Upper lobe of right lung (tissue), 1 donor: ENCODE measurements around the gene RCBTB2. TPM values are rescaled to one million over a fixed set of nuclear protein-coding genes. Genes with fewer than 3 reads are reported as not detected.

ENCODE experiments used
- ATAC-seq: fragments of 200-7000 bp; cut with Tn5 transposase; one replicate; pipeline ENCODE4 v1.9.1; 2020; ENCODE audit warnings: mild to moderate bottlenecking, moderate library complexity
- DNase-seq: peaks from one replicate; pipeline ENCODE4 v3.0.0-alpha.2; 2020
- H3K27ac ChIP-seq: fragments of 200-600 bp; one replicate; pipeline ENCODE4 v1.8.0; 2022
- H3K27me3 ChIP-seq: fragments of 200-600 bp; one replicate; pipeline ENCODE4 v1.8.0; 2022; ENCODE audit warnings: mild to moderate bottlenecking
- H3K36me3 ChIP-seq: fragments of 200-600 bp; one replicate; pipeline ENCODE4 v1.8.0; 2022
- H3K4me1 ChIP-seq: fragments of 200-600 bp; one replicate; pipeline ENCODE4 v1.8.0; 2022
- H3K4me3 ChIP-seq: fragments of 200-600 bp; one replicate; pipeline ENCODE4 v1.8.0; 2022; ENCODE audit warnings: mild to moderate bottlenecking
- H3K9me3 ChIP-seq: fragments of 200-600 bp; one replicate; pipeline ENCODE4 v1.8.0; 2022
- CTCF ChIP-seq: fragments of 200-600 bp; IDR thresholded peaks from one replicate; pipeline ENCODE4 v1.8.0; 2022; ENCODE audit warnings: antibody characterized with exemption
- intact Hi-C: fragments of 100-400 bp; cut with DNase I; formaldehyde crosslinking; loops from one replicate; pipeline ENCODE4 v1.11.0; 2022
- total RNA-seq: library from RNA; stranded (reverse); fragmentation: NEBNext Ultra II Directional; extraction: Animal tissue kit (Norgen Biotek cat#: 25700); gene quantifications from one replicate; pipeline ENCODE4 v1.2.1, GENCODE V29; 2021
- donor health status: DM: no; HTN: yes; CAD: no; lungs with severe emphysema.

Gene RCBTB2
- total RNA-seq, 1 donor from 2014 or later: 18.4 TPM

- Histone ChIP-seq H3K27me3 (no peaks in the 10 kb centered on the region), H3K4me3 (no peak overlapping the region), H3K4me1 (peaks cover 5% of the 10 kb centered on the region), H3K36me3 (no peaks in the 10 kb centered on the region), H3K9me3 (no peaks in the 10 kb centered on the region), H3K27ac (no peak overlapping the region)
- no peak for TF ChIP-seq CTCF
- ATAC-seq: no peak
- intact Hi-C loops: no loop called here
- DNase-seq: no peak
These were observed 27.9 kb upstream of the RCBTB2 start for GRCh38 chr13:48560657-48561337.

- H3K27me3 ChIP-seq: no peaks in the 10 kb centered on the region
- ATAC-seq: no peak
- no peak for TF ChIP-seq CTCF
- H3K27ac ChIP-seq: no peak overlapping the region
- intact Hi-C loops: no loop called here
- no peak for DNase-seq
- peaks cover 5% of the 10 kb centered on the region for H3K4me1 ChIP-seq
- no peak overlapping the region for H3K4me3 ChIP-seq
- peaks cover 7% of the 10 kb centered on the region for H3K9me3 ChIP-seq
- H3K36me3 ChIP-seq: no peaks in the 10 kb centered on the region
These were observed 26.9 kb upstream of the RCBTB2 start for GRCh38 chr13:48559638-48560320.

GRCh38 chr13:48556817-48557216 is 23.9 kb upstream of the RCBTB2 start:
- TF ChIP-seq CTCF: no peak
- no peak overlapping the region for H3K4me3 ChIP-seq
- peaks cover 8% of the 10 kb centered on the region for H3K9me3 ChIP-seq
- intact Hi-C loops: no loop called here
- ATAC-seq: no peak
- no peaks in the 10 kb centered on the region for H3K4me1 ChIP-seq
- DNase-seq: no peak
- no peaks in the 10 kb centered on the region for H3K27me3 ChIP-seq
- no peak overlapping the region for H3K27ac ChIP-seq
- H3K36me3 ChIP-seq: no peaks in the 10 kb centered on the region

- Histone ChIP-seq H3K27me3 (no peaks in the 10 kb centered on the region), H3K4me1 (no peaks in the 10 kb centered on the region), H3K9me3 (peaks cover 8% of the 10 kb centered on the region), H3K27ac (no peak overlapping the region), H3K36me3 (no peaks in the 10 kb centered on the region), H3K4me3 (no peak overlapping the region)
- no peak for DNase-seq
- no peak for ATAC-seq
- intact Hi-C loops: no loop called here
- TF ChIP-seq CTCF: no peak
These were observed 22.6 kb upstream of the RCBTB2 start for GRCh38 chr13:48555441-48555840.

GRCh38 chr13:48551329-48551728 is 18.4 kb upstream of the RCBTB2 start:
- no peak for TF ChIP-seq CTCF
- Histone ChIP-seq H3K4me1 (no peaks in the 10 kb centered on the region), H3K9me3 (peaks cover 8% of the 10 kb centered on the region), H3K4me3 (no peak overlapping the region), H3K27ac (no peak overlapping the region), H3K27me3 (no peaks in the 10 kb centered on the region), H3K36me3 (no peaks in the 10 kb centered on the region)
- no peak for DNase-seq
- no peak for ATAC-seq
- intact Hi-C loops: no loop called here
